Tibial nerve (tissue), 4 donors: ENCODE results near the gene UBE2H.

Experiments
- CTCF ChIP-seq, 5 experiments: fragments of 200-600 bp in 3 of 5; fragments of 450-650 bp in 2 of 5; sonication (generic) in 3 of 5; IDR thresholded peaks; one replicate each; pipeline ENCODE4 v1.5.1; 2016 to 2019; ENCODE audit warnings: antibody characterized with exemption in 5 of 5, mild to moderate bottlenecking in 3 of 5, moderate library complexity in 2 of 5
- EP300 ChIP-seq, 2 donors: sonication (generic); formaldehyde crosslinking; IDR thresholded peaks; one replicate each; pipeline ENCODE4 v1.6.1; 2017; ENCODE audit warnings: antibody characterized with exemption in 2 of 2, mild to moderate bottlenecking in 1 of 2

- TF ChIP-seq CTCF (IDR thresholded peaks at IDR 0.05) = no peak
- TF ChIP-seq EP300 (IDR thresholded peaks at IDR 0.05) = no peak
Observed at GRCh38 chr7:129986600-129986999, 33.8 kb upstream of the UBE2H start.
